GM19438 (cell line): ENCODE results near the gene RPRD2.
"Not testable (repeated sequence)": the region's sequence is repeated elsewhere in the genome, so short reads cannot be mapped to it uniquely, and the experiment has no call there.

Source experiments
- ATAC-seq: cut with Tn5 transposase; IDR thresholded peaks from one replicate; pipeline ENCODE4 v1.9.1; 2021; ENCODE audit warnings: low read depth; ENCODE audit not compliant: unreplicated experiment

RPRD2 gene

GRCh38 chr1:150387200-150387599 lies 23.3 kb downstream of the RPRD2 start:
- ATAC-seq, result peak; percentile 52

GRCh38 chr1:150388241-150388640 lies 24.3 kb downstream of the RPRD2 start:
- ATAC-seq, result no peak

DNA sequence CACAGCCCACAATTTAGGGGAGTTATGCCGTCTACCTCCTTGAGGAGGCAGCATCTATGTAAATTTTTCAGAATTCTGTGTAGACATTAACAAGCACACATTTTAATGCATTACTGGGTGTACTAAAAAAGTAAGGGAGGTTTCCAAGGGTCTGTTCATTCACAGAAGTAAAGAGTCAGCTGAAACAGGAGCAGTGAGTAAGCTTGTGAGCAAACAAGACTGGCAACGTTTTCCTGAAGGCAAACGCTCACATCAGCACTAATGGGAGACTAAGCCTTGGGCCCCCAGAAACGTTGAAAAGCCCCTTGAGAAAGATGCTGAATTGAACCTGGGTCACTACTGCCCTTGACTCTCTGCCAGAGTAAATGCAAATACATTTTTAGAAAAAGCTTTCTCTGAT lies 25.7 kb downstream of the RPRD2 start:
- no peak for ATAC-seq

- ATAC-seq, result no peak
These were observed 28.7 kb downstream of the RPRD2 start for GRCh38 chr1:150392627-150393026.

DNA sequence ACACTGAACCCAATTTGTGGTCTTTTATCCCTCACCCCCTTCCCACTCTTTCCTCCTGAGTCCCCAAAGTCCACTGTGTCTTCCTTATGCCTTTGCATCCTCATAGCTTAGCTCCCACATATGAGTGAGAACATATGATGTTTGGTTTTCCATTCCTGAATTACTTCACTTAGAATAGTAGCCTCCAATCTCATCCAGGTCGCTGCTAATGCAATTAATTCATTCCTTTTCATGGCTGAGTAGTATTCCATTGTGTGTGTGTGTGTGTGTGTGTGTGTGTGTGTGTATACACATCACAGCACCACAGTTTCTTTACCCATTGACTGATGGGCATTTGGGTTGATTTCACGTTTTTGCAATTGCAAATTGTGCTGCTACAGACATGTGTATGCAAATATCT lies 31.2 kb downstream of the RPRD2 start:
- not testable (repeated sequence) for ATAC-seq

DNA sequence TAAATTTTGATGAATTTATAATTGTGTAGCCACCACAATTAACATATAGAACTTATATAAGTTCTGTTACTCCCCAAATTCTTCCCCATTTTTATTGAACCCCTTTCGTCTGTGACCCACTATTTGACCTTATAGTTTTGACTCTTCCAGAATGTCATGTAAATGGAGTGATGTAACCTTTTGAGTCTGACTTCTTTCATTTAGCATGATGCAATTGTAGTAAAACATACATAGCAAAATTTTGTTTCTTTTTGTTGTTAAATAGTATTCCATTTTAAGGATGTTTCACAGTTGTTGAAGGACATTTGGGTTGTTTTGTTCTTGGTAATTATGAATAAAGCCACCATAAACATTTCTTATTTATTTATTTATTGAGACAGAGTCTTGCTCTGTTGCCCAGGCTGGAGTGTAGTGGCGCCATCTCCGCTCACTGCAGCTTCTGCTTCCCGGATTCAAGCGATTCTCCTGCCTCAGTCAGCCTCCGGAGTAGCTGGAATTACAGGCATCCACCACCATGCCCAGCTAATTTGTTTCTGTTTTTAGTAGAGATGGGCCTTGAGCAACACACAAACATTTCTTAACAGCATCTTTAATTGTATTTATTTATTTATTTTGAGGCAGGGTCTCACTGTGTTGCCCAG lies 33.6 kb downstream of the RPRD2 start:
- no peak for ATAC-seq

- ATAC-seq, result no peak
These were observed 40.5 kb downstream of the RPRD2 start for GRCh38 chr1:150404465-150404864.

DNA sequence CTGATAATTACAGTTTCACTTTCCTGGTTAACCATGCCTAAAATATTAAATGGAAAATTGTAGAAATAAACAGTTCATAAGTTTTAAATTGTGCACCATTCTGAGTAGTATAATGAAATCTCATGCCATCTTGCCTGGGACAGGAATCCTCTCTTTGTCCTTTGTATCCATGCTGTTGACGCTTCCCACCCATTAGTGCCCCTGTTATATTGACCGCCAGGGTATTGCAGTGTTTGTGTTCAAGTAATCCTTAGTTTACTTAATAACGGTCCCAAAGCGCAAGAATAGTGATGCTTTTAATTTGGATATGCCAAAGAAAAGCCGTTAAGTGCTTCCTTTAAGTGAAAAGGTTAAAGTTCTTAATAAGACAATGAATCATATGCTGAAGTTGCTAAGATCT lies 41.7 kb downstream of the RPRD2 start:
- no peak for ATAC-seq

- ATAC-seq, result no peak
These were observed 42.5 kb downstream of the RPRD2 start for GRCh38 chr1:150406483-150406882.

DNA sequence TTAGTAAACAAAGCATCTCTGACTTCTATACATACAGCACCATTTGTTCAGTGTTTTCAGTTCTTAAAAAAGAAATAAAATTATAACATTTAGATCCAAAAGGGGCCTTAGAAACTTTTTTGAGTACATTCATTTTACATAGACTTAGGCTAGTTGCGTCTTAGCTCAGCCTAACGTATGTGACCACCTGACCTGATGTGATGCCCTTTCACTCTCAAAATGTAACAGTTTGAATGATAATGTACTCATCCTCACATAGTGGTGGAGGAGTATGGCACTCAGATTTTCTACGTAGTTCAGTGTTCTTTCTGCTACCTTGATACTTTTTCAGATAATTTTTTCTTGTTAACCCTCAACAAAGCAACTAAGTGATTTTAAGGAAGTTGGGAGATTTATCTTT lies 43.4 kb downstream of the RPRD2 start:
- ATAC-seq, result no peak

- no peak for ATAC-seq
These were observed 44.9 kb downstream of the RPRD2 start for GRCh38 chr1:150408800-150409199.

DNA sequence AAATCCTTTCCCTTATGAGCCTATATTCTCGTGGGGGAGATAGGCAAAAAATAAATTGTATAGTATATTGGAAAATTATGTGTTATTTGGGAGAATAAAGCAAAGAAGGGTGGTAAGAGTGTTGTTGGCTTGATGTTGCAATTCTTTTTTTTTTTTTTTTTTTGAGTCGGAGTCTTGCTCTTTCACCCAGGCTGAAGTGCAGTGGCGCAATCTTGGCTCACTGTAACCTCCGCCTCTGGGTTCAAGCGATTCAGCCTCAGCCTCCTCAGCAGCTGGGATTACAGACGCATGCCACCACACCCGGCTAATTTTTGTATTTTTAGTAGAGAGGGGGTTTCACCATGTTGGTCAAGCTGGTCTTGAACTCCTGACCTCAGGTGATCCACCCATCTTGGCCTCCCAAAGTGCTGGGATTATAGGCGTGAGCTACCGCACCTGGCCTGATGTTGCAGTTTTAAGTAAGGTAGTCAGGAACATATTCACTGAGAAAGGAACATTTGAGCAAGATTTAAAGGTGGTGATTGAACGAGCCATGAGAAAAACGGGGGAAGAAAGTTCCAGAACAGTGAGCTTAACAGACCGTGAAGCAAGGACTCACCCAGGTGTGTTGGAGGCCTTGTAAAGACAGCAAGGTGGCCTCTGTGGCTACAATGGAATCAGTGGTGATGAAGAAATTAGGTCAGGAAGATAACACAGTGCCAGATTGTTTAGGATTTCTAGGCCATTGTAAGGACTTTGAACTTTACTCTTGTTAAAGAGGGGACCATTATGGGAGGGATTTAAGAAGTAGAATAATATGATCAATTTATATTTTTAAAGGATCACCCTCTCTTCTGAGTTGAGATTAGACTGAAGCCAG lies 45.8 kb downstream of the RPRD2 start:
- no peak for ATAC-seq

DNA sequence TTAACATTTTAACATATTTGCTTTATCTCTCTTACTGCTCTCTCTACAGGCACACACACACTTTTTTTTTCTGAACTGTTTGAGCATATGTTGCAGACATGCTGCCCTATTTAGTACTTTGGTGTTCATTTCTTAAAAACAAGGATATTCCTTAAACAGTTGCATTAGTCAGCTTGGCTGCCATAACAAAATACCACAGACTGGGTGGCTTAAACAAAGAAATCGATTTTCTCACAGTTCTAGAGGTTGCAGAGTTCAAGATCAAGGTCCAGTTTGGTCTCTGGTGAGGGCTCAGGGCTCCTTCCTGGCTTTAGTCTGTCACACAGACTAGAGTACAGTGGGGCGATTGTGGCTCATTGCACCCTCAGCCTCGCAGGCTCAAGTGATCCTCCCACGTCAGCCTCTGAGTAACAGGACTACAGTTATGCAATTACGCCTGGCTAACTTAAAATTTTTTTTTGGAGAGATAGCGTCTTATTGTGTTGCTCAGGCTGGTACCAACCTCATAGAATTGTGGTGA lies 46.7 kb downstream of the RPRD2 start:
- ATAC-seq, result no peak

DNA sequence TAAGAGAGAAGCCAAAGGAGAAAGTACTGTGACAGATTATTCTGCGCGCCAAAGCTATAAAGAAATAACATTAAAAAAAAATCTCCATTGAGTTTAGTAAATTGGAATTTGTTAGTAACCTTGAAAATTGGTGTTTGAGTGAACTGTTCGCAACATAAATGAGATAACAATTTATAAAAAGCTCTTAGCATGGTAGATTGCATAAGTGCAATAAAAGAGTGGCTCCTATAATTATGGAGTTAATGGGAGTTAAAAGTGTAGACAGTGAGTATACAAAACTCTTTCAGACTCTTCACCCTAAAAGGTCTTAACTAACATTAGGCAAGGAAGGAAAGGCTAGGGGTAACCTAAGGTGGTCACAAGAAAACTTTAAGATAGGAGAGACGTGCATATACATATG lies 50.6 kb downstream of the RPRD2 start:
- no peak for ATAC-seq

- no peak for ATAC-seq
These were observed 51.9 kb downstream of the RPRD2 start for GRCh38 chr1:150415800-150416199.

GRCh38 chr1:150420560-150421265 lies 56.8 kb downstream of the RPRD2 start:
- no peak for ATAC-seq

GRCh38 chr1:150422541-150422940 lies 58.6 kb downstream of the RPRD2 start:
- ATAC-seq, result no peak

DNA sequence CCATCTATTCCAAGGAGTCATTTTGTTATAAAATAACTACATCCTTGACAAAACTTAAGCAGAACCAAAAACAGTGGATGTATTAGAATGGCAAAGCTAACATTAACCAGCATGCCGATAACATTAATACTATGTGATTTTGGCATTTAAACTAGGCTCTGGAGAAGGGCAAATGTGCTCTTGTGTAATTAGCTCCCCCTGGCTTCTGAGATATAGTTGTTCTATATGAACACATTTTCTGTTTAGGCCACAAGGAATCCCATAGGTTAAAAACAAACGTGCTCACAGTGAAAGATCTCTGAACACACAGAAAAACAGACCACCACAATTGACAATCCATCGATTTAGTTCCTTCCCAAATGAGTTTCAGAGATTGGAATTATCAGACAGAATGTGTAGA lies 65.9 kb downstream of the RPRD2 start:
- ATAC-seq, result no peak

DNA sequence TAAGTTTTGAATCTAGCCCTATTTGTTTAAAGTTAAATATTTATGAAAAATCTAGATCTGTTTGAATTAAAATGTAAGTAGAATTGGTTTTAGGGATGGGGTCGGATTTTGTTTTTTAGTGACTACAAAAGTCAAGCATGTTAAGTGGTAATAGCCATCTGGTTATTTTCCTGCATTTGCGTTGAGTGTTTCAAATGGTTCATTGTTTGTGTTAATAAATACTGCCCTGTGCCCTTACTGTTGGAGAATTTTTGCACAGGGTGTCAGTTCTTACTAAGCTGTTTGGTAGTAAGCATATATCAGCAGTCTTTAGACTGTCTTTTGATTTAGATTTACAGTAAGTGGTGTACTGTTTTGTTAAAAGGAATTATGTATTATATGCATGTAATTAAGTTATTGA lies 77.2 kb downstream of the RPRD2 start:
- ATAC-seq, result no peak

GRCh38 chr1:150444232-150444631 lies 80.3 kb downstream of the RPRD2 start:
- no peak for ATAC-seq

- ATAC-seq, result no peak
These were observed 92.2 kb downstream of the RPRD2 start for GRCh38 chr1:150456146-150456647.
